Activated CD8-positive, alpha-beta memory T cell treated with anti-CD3 and anti-CD28 coated beads, Interleukin-2, amount 50 U/mL, for 48 hours (primary cell): ENCODE results near the gene FAM149A.
A peak's percentile ranks its signal among the peaks of the same experiment; 100 is the strongest.

Experiments used
- DNase-seq: peaks from one replicate; pipeline ENCODE4 v3.0.0-alpha.2; 2020

The FAM149A gene

DNA sequence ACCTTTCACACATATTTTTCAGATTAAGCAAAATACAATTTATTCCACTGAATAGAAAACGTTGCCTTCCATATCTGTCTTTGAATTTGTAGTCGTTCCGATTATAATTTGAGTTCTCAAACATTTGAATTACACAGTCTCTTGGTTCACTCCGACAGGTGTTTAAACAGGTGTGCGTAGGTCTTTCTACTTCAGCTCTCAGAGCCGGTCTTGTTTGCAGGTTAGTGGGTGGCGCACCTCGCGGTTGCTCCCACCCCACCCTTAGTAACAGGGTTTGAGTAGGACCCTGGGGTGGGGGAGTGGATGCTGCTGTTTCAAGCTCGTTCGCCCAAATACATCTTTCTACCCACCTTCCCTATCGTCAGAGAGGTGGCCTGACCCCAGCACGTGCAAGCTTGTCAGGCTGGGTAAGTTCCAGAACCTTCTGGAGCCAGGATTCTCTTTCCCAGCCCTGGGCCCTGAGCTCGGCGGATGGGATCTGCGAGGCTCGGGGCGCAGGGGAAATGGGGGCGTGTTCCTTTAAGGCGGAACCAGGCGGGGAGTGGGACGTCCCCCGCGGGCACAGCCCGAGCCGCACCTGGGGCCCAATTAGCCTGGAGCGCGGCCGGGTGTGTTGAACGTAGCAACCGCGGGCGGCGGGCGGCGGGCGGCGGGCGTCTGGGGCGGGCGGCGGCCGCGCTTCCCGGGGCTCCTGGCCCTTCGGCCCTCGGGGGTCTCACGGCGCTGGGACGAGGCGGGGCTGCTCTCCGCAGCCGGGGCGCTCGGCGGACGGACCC is at the start of gene FAM149A:
TSS of gene FAM149A (plus strand) at position 591 of the 776 bp plus-strand sequence.
- DNase-seq = peak; percentile 69

DNA sequence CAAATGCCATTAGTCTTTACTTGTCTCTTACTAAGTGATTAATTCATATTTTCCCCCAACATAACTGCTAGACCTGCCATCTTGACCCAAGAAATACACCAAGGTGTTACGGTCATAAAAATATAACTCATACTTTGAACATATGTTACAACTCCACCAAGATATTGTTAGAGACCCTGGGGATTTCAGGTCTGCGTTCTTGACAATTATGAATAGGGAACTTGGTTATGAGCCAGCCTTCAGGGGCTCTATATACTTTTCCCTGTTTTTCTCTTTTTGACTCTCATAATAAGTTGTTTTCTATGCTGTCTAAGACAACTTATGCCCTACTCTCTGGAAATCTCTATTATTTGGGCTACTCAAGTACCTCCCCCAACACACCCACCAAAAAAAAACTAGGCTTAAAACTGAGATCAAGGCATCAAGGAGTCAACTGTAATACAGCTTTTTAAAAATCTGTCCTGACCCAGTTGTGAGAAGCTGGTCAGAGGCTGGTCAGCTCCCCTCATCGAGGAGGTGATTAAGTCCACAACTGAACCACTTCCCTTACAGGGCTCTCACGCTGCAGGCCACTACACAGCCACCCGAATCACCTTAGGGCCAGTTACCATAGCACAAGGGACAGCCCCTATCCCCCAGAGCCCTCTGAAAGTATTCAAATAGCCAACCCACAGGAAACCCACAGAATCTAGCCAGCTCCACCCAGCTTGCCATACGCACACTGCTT is 46.1 kb upstream of the FAM149A start:
- DNase-seq = no peak

DNA sequence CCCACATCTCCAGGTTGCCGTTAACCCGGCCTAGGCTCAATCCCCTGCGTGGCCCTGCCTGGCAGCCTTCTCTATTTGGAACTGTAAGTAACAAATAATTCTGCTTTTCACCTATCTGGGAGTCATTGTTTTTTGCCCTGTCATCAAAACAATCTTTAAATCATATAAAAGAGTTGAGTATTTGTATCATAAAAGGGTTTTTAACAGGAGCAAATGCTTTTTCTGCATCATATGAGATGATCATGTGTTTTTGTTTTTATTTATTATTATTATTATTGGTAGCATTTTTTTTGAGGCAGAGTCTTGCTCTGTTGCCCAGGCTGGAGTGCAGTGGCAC is 45.6 kb upstream of the FAM149A start:
- no peak for DNase-seq

DNA sequence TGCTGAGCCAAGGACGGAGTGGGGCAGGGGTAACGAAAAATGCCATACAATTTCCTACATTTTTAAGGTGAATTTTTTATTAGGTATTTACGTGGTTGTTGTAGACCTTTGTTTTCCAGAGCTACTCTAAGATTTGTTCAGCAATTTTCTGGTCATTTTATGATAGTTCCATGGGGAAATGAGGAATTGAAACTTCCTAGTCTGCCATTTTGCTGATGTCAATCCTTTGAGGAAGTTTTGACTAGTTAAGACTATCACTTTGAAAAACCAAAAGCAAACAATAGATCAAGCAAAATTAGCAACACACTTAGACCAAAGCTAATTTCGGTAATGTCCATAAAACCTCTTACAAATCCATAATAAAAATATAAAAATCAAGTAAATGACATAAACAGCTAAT is 42.6 kb upstream of the FAM149A start:
- no peak for DNase-seq

DNA sequence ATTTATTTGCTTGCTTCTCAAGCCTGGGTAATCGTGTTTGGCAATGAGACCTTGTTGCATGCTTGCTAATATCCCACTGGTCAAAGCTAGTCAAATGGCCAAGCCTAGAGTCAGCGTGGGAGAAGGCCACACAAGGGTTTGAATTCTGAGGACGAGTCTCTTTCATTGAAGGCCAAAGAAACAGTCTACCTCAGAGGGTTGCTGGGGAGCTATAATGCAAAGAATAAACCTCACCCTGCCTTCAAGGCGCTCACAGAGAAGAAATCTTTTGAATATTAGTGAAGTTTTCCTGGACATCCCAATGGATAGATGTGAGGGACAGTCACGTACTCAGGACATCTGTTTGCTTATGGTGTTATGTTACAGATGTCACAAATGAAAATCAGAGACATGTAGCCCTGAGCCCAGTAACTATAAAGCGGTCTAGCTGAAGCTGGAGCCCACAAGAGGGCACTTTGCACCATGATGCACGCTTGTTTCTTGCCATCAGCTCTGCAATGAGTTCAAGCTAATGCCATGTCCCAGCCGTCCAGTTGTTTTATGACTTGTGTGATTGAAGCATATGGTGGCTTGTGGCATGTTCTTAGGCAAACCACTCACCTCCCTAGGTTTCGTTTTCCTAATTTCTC is 36.6 kb upstream of the FAM149A start:
- no peak for DNase-seq

DNA sequence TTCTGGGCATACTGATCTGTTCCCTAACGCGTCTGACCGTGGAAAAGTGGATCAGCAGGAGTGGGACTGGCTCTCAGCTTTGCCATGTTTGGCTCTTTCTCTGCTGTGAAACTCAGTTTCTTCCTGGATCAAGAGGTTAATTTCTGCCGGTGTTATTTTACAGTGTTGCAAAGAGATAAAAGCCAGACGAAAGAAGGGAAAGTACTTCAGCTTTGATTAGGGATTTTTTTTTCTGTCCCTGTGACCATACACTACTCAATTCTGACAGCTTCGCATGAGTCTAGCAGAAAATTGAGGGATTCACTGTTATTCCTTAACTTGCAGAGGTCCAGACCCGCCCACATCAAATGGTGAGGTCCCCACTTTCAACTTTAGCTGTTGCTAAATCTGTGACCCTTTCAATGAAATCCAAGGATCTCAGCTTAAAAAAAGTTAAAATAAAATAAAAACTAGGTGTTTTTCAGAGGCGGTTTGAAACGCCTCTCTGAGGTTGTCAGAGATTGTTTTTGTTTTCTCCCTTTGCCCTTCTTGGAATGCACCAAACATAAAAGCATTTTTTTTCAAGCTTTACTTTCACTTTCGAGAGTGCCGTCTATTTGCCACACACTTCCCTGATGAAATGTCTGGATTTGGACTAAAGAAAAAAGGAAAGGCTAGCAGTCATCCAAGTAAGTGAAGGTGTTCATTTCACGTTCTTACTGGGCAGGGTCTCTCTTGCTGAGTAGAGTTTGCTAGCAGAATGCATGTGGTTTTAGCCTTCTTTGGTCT is 35.7 kb upstream of the FAM149A start, which contains the start of gene TLR3:
TSS of gene TLR3 (plus strand) at position 576 of the 768 bp plus-strand sequence. CDS start 7,464 bp downstream, outside the sequence.
- no peak for DNase-seq

DNA sequence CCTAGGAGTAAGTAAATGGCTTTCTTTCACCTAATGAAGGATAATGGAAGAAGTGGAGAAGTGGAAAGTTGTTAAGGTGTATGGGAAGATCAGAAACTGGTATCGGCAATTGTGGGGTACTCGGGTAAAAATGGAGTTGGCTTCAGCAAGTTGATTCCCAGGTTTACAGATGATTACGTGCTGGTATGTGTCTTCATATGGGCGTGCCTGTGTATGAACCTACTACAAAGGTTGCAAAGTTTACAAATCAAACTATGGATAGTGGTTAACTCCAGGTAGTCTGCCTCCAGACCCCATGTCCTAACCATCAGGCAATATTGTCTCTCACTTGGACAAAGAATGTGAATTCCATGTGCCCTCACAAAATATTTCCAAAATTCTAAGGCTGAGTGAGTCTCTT is 34.8 kb upstream of the FAM149A start:
- no peak for DNase-seq

DNA sequence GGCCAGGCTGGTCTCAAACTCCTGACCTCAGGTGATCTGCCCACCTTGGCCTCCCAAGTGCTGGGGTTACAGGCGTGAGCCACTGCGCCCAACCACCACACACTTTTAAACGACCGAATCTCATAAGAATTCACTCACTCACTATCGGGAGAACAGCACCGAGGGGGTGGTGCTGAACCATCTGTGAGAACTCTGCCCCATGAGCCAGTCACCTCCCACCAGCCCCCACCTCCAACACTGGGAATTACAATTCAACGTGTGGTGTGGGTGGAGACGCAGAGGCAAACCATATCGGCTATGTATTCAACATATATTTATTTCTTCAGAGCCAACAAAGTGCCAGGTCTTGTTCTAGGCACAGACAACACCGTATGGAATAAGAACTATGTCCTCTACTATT is 32.0 kb upstream of the FAM149A start:
- no peak for DNase-seq

DNA sequence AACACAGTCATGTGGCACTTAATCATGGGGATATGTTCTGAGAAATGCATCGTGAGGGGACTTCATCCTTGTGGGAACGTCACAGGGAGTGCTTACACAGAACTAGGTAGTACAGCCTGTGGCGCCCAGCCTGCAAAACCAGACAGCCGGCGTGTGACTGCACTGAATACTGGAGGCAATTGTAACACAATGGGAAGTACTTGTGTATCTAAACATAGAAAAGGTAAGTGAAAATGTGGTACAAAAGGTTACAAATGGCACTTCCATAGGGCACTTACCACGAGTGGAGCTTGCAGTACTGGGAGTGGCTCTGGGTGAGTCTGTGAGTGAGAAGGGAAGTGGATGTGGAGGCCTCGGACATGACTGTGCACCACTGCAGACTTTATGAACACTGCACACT is 30.3 kb upstream of the FAM149A start:
- DNase-seq = no peak

DNA sequence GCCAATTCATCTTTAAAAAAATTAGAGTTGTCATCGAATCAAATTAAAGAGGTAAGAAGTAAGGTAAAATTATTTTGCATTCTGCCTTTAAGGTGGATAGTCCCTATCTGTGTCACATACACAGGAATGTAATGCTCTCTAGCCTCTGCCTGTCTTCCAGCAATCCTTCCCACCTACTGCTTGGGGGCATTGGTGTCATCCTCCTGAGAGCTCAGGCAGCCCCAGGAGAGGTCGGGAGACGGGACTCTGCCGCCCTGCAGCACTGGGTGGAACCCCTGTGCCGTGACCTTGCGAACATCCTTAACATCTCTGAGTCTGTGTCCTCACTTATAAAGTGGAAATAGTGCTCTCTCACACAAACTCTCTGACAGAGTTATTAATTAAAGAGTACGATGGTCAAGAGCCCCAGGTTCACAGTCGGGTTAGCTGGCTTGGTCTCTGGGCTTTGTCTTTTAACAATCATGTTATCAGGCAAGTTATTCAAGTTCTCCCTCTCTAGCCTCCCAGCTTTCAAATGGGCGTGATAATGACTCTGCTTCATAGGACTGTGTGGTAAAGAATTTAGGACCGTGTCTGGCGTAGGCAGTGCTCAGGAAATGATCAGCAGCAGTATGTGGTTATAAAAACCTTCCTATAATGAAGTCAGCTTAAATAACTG is 25.4 kb upstream of the FAM149A start:
- no peak for DNase-seq

DNA sequence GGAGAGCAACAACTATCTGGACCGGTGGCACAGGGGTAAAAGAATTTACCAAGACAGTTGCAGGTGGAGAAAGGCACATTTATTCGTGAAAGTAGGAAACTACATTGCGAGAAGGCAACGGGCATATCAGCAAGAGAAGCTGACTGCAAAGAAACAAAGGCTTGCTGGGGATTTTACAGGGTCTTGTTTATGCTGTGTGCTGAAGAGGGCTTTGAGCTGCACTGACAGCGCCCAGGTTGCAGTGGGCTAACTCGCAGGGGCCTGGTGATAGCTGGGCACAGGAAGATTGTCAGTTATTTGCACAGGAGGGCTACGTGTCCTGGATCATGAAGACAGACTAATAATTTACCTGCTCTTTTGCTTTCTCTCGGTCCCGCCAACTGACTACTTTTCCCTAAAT is 24.8 kb upstream of the FAM149A start:
- DNase-seq = no peak

DNA sequence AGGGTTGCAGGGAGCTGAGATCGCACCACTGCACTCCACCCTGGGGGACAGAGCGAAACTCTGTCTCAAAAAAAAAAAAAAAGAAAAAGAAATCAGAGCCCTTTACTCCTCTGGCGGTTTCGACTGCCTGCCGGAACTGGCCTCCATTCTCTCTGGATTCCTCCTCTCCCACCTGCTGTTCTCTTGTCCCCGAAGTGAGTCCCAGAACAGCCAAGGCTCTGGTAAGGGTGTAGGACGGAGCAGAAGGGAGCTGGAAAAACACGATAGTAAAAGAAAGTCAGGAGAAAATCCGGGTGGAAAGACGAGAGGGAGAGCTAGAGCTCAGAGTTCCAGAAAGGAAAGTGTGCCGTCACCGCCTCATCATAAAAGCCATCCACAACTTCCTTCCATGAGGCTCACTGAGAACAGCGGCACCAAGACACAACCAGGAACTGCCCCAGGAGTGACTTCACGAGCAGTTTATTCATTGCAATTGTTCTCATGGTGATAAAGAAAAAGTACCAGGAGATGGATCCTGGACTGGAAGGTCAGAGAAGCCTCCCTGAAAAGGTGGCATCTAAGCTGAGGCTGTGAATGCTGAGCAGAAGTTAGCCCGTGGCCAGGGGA is 23.2 kb upstream of the FAM149A start:
- DNase-seq = no peak

DNA sequence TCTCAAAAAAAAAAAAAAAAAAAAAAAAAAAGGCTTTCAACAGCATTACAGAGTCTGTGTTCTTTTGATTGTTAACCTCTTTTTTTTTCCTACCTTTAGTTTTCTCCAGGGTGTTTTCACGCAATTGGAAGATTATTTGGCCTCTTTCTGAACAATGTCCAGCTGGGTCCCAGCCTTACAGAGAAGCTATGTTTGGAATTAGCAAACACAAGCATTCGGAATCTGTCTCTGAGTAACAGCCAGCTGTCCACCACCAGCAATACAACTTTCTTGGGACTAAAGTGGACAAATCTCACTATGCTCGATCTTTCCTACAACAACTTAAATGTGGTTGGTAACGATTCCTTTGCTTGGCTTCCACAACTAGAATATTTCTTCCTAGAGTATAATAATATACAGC is 22.3 kb upstream of the FAM149A start:
- DNase-seq = no peak

DNA sequence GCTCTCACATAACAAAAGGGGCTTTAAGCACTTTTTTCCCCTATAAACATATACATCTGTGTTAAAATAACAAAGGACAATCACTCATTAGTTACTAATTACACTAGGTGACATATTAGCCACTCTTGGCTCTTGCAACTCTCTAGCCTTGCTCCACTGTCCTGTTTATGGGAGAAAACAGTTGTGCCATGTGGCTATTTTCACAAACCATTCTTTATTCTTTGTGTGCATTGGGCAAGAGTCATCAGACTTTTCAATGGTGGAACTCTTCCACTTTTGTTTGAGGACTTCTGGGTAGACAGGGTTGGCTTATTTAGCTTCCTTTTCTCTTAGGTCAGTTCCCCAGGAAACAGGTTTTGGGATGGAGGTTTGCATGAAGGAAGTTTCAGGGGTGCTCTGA is 16.0 kb upstream of the FAM149A start:
- DNase-seq = no peak

DNA sequence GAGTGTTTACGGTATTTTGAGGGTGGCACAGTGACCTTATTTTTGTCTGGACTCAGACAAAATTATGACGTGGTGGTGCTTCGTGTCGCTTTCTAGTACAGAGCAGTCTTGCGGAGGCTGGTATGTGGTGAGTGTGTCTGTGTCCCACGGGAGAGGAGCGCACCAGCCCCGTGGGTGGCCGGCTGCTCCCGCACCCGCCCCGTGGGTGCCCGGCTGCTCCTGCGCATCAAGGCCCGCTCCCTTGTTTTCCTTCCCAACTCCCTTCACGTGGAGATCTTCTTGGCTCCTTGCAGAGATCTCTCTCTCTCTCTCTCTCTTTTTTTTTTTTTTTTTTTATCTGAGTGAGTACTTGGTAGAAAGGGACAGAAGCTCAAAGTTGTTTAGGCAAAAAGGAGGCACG is 12.2 kb upstream of the FAM149A start:
- no peak for DNase-seq

DNA sequence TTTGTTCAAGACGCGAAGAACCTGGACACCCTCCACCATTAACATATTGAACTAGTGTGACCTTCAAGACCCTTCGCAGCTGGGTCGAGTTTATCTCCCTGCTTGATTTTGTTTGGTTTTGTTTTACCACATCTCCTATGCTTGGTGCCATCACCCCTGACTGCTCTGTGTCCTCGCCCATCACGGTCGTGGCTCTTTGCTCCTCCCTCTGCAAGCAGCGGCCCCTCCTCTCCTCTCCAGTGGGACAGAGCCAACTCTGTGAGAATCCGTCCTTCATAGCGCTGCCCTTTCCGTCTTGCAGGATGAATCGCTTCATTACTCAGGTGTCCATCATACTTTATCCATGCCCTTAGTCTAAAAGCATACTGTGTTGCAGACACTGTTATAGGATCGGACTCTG is 9.1 kb upstream of the FAM149A start:
- no peak for DNase-seq

DNA sequence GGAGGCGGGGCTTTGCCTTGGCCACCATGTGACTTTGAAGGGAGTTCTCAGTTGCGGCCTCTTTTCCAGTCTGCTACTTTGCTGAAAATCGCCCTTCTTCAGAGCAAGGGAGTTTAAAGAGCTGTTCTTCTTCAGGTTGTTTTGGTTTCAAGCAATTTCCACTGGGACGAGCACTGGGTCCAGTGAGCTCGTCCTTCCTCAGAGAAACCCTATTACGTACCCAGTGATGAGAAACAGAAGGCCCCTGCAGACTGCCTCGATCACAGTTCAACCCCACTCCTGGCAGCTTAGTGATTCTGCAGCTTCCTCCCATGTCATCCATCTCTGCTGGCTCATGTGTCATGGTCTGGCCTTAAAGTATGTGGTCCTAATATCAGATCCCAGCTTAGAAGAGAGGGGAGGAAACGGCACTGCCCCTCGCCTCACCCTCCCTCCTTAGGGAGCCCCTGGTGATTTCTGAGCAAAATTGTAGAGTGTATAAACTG is 7.8 kb upstream of the FAM149A start:
- no peak for DNase-seq

DNA sequence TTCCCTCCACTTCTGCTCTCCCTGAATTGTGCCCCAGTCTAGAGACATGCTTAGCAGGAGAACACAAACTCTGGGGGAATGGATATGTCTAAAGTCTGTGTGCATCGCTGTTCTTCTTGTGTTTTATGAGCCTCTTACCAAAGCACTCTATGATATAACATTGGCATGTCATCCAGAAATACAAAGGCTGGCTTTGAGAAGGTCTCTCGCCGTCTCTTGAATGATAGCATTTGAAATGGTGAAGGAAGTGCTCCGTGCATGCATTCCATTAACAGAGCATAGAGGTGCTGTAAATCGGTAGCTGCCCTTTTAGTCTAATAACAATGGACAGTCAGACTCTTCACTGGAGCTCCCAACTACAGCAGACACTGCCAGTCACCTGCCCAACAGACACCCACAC is 7.1 kb upstream of the FAM149A start:
- no peak for DNase-seq

DNA sequence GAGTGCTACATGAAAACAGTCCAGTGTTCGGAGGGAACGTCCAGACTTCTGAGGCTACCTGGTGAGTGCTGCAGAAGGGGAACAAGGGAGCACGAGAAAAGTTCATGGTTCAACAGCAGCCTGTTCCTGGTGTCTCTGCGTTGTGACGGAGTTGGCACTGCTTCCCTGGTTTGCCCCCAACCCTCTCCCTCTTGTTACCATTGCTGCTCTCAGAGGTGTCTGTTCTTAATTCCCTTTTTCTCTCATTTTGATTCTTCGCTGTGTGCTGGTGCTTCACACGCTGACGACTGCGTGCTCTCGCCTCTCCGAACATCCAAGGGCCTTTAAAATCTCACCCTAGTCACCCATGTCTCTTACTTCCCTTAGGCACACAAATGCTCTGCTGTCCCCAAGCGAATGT is 1.6 kb upstream of the FAM149A start:
- no peak for DNase-seq

DNA sequence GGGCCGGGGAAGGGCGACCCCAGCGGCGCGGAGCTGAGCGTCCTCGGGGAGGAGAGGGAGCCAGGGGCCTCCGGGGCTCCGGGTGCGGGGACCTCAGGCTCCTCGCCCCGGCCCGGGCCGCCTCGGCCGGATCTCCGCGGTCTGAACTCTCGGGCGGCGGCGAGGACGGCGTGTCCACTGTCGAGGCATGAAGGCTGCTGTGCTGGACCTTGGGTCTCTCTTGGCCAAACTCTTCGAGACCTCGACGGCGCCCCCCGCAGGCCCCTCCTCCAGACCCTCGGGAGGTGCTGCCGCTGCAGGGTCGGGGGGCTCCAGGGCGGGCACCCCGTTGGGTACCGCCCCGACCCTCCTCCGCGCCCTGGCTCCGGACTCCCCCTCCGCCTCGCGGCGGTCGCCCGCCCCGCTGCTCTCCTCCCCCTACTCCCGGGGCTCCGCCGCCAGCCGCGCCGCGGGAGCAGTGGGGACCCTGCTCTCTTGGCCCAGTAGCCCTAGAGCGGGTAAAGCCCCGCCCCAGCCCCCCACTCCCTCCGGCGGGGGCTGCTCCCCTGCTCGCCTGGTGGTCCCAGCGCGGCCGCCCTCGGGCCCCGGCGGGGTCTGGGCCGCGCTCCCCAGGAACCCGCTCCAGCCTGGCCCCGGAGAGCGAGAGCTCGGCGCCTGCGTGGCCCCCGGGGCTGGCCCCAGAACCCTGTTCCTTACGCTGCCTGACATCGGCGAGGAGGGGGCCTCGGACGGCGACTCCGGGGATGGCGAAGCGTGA is 564 bp downstream of the FAM149A start:
- no peak for DNase-seq

DNA sequence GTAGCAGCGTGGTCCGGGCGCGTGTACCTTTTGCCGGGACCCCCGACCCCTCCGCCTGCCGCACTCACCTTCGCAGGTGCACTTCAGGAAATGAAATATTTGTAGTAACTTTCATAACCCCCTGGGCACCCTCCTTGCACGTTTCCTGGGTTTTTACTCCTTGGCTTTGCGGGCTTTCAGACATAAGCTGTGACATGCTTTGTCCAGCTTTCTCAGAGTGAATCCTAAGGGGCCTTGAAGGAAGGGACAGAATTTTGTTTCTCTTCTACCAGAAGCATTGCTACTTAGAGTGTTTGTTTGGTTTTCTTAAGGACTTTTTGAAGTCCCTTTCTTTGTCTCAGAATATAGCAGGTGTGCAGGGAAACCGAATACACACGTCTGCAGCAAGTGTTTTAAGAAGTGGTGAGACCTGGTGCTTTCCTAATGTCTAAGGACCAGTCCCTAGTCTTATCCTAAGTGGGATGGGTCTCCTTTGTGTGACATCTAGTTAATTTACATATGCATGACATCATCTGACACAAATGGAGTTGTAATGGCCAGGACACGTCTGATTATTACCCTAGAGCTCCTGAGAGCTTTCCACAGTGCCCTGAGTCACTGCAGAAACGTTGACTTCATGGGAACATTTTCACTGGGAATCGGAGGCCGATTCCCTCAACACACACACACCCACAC is 1.3 kb downstream of the FAM149A start:
- DNase-seq = no peak
